ENCODE measurements around the gene FAM9C.

Gene FAM9C

DNA sequence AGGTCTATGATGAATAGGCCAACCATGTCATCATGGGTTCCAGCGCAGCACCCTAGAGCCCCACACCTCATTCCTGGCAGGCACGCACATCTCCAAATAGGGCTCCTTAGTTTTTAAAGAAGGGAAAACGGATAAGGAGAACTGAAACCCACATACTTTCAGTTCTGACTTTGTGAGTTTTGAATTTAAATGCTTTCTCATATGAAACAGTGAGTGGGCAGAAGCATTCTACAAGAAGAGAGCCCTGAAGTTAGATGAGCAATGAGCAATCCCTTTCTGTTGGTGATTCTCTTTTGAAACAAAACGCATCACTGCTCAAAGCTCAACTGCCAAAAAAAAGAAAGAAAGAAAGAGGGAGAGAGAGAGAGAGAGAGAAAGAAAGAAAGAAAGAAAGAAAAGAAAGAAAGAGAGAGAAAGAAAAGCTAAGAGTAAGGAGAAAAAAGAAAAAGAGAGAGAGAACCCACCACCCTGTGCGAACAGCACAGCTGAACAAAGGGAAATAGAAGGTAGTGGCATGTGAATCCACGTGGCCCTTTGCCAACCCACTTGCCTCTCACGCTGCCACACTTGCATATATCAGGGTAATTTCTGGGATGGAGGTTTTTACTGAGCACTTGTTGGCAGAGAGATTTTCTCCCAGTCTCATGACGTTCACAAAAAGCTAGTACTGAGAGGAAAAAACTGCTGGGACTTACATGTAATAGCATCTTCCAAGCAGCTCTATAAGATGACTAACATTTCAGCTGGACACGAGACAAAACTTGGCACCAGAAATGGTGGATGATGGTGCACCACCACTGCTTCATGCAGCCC, 38.6 kb downstream of the FAM9C start:
- DNase-seq, result peak; percentile 33

- DNase-seq, result no peak
Measured at GRCh38 chrX:13001961-13002671, 42.3 kb downstream of the FAM9C start.

DNA sequence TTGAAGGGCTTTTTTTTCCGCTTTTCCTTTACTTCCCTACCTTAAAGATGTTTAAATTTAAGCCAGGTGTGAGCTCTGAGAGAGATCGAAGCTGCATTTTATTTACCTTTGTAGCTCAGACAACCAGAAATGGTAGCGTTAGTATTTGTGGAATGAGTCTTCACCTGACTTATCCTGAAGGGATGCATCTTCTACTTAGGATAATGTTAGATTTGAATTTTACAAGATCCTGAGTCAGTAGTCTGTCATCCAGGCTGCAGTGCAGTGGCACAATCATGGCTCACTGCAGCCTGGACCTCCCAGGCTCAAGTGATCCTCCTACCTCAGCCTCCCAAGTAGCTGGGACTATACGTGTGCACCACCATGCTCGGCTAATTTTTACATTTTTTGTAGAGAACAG, 43.3 kb downstream of the FAM9C start:
- DNase-seq, result no peak

DNA sequence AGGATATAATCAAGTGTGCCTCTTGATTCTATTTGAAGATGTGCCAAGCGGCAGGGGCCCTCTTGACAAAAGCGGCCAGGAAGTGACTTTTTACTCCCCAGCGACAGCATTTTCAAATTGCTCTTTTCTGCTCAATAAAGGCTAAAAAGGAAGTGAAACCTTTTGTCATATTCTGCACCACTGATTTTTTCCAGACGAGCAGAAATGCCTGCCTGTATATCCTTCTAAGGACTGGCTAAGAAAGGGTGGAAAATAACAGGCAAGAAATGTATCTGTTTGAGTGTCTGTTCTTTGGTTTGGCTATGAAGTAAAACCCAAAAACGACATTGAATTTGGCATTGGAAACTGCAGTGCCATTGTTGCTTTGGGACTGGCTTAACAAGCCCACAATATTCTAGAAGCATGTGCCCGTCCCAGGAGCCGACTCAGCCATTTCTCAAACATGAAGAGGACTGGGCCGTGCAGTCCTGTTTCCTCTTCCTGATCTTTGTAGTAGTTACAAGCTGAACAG, 44.1 kb downstream of the FAM9C start:
- DNase-seq, result peak; percentile 1

DNA sequence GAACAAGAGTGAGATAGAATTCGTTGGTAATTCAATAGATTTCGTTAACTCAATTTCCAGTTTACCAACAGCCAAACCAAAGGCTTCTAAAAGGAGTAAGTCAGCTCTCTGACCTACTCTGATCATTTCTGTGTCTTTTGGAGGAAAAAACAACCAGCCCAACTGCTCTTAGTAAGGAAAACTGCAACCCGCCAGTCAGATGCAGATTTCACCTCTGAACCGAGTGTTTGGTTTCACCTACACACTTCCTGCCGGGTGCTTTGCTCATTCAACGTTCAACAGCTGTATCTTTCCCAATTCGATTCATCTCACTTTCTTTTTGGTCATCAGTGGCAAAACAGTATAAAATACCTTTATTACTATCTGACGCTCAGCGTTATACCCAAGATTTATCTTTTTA, 45.0 kb downstream of the FAM9C start:
- DNase-seq, result no peak

DNA sequence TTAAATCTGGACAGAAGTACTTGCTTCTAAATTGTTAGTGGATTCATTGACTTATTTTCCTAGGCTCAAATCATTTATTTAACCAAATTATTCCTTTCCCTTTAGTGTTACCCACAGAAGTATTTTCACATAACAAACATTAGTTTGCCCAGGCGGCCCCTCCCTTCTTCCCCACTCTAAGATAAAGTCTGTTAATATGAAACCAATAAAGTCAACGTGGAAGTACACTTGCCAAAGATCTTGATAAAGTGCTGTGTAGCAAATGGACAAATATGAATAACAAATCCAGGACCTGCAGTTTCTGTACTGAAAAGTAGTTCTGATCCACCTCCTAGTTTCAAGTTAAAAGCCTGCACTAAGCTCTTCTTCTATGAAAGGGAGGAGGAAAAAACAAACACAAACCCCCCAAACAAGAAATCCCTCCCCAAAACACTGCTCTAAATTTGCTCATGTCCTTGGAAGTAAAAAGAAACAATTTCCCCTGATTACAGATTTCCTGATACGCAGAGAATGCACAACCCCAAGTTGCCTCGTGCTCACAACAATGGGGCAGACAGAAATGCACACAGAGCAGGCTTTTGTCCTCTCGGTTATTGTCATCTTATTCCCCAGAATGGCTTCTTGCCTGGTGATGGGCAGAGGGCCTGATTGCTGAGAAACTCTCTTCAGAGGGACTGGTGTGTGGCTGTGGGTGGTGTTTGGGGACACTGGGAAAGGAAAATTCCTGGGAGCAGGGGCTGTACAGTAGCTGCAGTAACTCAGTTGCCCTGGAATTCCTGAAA, 46.3 kb downstream of the FAM9C start:
- no peak for DNase-seq

DNA sequence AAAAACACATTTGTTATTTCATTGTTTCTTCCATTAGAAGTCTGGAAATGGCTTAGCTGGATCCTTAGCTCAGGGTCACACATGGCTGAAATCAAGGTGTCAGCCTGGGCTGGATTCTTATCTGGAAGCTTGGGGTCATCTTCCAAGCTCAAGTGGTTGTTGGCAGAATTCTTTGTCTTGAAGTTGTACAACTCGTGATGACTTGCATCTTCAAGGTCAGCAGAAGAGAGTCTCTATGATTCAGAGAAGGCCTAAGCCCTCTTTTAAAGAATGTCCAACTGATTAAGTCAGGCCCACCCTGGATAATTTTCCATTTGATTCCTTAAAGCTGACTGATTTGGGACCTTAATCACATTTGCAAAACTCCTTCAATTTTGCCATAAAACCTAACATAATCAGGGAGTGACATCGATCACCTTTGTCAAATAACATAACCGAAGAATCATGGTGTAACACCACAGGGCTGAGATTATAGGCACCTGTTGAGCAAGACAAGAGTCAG, 47.4 kb downstream of the FAM9C start:
- DNase-seq, result no peak

DNA sequence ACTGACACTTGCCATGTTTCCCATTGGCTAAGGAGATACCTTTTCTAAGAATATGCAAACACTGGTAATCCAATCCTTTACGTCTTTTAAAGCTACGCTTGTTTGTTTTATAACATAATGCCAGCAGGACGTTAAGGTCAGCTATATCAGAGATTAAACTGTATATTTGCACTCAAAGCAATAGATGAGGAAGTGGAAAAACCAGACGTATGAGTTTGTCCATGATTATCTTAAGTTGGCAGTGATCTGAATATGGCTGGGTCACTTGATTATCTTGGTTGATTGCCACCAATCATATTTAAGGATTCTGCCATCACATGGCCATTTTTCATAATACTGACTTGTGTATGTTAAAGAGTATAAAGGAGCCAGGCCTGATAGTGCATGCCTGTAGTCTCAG, 50.1 kb downstream of the FAM9C start:
- DNase-seq, result no peak

DNA sequence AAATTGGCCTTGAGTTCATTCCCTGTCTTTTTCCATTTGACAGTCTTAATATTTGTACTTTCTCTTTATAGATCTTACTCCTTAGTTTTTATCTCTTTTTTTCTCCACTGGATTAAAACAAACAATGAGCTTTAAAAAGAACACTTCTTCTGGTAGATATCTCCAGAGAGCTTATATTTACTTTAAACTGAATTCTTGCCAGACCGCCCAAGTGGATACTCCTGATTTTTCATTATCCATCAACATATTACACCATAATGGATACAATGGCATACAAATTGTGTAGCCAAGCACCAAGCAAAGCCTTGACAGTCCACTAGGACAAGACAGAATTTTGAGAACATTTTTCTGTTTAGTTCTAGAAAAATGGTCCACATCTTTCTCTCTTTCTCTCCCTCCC, 50.6 kb downstream of the FAM9C start:
- no peak for DNase-seq

- no peak for DNase-seq
Measured at GRCh38 chrX:12992544-12993118, 51.8 kb downstream of the FAM9C start.

DNA sequence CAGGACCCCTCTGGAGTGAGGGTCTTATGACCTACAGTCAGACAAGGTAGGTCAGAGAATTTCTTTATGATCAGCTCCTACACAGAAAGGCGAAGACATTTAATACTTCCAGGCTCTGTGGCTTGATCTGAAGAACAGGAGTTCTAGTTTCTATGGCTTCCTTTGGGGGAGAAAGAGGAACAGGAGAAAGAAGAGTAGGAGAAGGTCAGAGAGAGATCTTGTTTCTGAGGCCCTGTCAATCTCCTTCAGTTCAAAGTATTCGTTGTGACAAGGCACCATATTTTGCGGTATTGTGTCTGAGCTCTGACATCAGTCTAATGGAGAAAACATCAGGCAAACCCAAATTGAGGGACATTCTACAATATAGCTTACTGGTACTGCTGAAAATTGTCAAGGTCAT, 52.8 kb downstream of the FAM9C start:
- DNase-seq, result no peak

DNA sequence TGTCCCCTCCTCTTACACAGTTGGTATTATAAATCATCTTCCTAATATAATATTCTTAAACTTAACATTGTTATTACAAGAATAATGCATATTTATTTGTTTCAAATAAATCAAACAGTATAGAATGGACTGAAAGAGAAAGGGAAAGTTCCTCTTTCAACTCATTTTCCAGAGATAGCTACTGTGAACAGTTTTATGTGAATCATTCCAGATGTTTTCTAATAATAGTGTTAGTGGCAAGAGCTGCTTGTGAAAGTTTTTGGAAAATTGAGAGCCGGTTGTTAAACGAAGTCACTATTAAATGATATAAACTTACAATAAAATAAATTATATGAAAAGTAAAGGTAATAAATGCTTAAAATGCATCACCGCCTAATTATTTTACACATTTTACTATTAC, 55.0 kb downstream of the FAM9C start:
- DNase-seq, result no peak

GRCh38 chrX:12988797-12989196, 55.6 kb downstream of the FAM9C start:
- DNase-seq, result no peak

- no peak for DNase-seq
Measured at GRCh38 chrX:12987900-12988594, 56.4 kb downstream of the FAM9C start.

DNA sequence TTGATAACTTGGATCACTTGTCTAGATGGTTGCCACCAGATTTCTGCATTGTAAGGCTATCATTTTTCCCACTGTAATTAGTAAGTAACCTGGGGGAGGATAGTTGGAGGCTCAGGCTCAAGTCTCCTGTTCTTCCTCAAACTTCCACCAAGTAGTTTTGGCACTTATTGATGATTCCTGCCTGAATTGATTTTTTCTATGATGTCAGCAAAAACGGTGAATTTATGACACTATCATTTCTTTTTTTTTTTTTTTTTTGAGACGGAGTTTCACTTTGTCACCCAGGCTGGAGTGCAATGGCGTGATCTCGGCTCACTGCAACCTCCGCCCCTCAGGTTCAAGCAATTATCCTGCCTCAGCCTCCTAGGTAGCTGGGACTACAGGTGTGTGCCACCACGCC, 57.1 kb downstream of the FAM9C start:
- no peak for DNase-seq

- no peak for DNase-seq
Measured at GRCh38 chrX:12986886-12987285, 57.5 kb downstream of the FAM9C start.

GRCh38 chrX:12986164-12986779, 58.1 kb downstream of the FAM9C start:
- DNase-seq, result no peak
